ENCODE measurements around the gene ACP4. TPM values are rescaled to one million over a fixed set of nuclear protein-coding genes. Genes with fewer than 3 reads are reported as not detected.
"Not testable (repeated sequence)": the region's sequence is repeated elsewhere in the genome, so short reads cannot be mapped to it uniquely, and the experiment has no call there.

ACP4 gene
- not detected in 2 replicates for polyA plus RNA-seq (2011; rRNA removed)
- not detected in 2 replicates for polyA minus RNA-seq (2011; rRNA and poly(A)+ RNA removed)

- Histone ChIP-seq H3K4me3 (ENCODE audit: low read depth, low read length) (no peak within 1 kb of the TSS), H3K27ac (ENCODE audit: low read depth, low read length) (no peak within 1 kb of the TSS), H3K27me3 (ENCODE audit: control insufficient read depth, insufficient read depth, low read length) (no peaks in the 10 kb centered on the region), H3K9me3 (ENCODE audit: control insufficient read depth, insufficient read depth, low read length) (no peaks in the 10 kb centered on the region; the same call in 1 of the 2 replicates)
- ChIA-PET POLR2A (interaction anchor here (1.0 kb wide), 1 partner anchor 406 kb away, joined by 3 read pairs; the partner anchor contains the start of gene POLD1), CTCF (interaction anchor here (0.5 to 2.1 kb wide), 3 partner anchors 9 to 121 kb away, joined by 3 to 6 read pairs (median 4); no protein-coding TSS in a partner anchor)
- TF ChIP-seq, protein P1, sequence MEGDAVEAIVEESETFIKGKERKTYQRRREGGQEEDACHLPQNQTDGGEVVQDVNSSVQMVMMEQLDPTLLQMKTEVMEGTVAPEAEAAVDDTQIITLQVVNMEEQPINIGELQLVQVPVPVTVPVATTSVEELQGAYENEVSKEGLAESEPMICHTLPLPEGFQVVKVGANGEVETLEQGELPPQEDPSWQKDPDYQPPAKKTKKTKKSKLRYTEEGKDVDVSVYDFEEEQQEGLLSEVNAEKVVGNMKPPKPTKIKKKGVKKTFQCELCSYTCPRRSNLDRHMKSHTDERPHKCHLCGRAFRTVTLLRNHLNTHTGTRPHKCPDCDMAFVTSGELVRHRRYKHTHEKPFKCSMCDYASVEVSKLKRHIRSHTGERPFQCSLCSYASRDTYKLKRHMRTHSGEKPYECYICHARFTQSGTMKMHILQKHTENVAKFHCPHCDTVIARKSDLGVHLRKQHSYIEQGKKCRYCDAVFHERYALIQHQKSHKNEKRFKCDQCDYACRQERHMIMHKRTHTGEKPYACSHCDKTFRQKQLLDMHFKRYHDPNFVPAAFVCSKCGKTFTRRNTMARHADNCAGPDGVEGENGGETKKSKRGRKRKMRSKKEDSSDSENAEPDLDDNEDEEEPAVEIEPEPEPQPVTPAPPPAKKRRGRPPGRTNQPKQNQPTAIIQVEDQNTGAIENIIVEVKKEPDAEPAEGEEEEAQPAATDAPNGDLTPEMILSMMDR (IDR thresholded peaks at IDR 0.05; ENCODE audit: low read depth, low read length): no peak
- DNase-seq (ENCODE audit: low read depth, low spot score): no peak
Measured at GRCh38 chr19:50790396-50790795, at the start of gene ACP4. Gene ACP4 (plus strand): TSS chr19:50790415. CDS start chr19:50790415, 0 bp downstream.

GRCh38 chr19:50741179-50741933 is 48.9 kb upstream of the ACP4 start:
- no peak for DNase-seq (ENCODE audit: low read depth, low spot score)
- Histone ChIP-seq H3K27me3 (ENCODE audit: control insufficient read depth, insufficient read depth, low read length) (peaks cover 15% of the 10 kb centered on the region), H3K9me3 (ENCODE audit: control insufficient read depth, insufficient read depth, low read length) (no peaks in the 10 kb centered on the region), H3K27ac (ENCODE audit: low read depth, low read length) (no peak overlapping the region), H3K4me3 (ENCODE audit: low read depth, low read length) (no peak overlapping the region)
- POLR2A ChIA-PET: no interaction called here
- TF ChIP-seq, protein P1 (IDR thresholded peaks at IDR 0.05; ENCODE audit: low read depth, low read length): no peak
- CTCF ChIA-PET: no interaction called here

- ChIA-PET CTCF (no interaction called here), POLR2A (no interaction called here)
- Histone ChIP-seq H3K4me3 (ENCODE audit: low read depth, low read length) (no peak overlapping the region), H3K9me3 (ENCODE audit: control insufficient read depth, insufficient read depth, low read length) (no peaks in the 10 kb centered on the region), H3K27me3 (ENCODE audit: control insufficient read depth, insufficient read depth, low read length) (peaks cover 15% of the 10 kb centered on the region), H3K27ac (ENCODE audit: low read depth, low read length) (no peak overlapping the region)
- TF ChIP-seq, protein P1 (IDR thresholded peaks at IDR 0.05; ENCODE audit: low read depth, low read length): no peak
- no peak for DNase-seq (ENCODE audit: low read depth, low spot score)
Measured at GRCh38 chr19:50743537-50743936, 46.7 kb upstream of the ACP4 start.

DNA sequence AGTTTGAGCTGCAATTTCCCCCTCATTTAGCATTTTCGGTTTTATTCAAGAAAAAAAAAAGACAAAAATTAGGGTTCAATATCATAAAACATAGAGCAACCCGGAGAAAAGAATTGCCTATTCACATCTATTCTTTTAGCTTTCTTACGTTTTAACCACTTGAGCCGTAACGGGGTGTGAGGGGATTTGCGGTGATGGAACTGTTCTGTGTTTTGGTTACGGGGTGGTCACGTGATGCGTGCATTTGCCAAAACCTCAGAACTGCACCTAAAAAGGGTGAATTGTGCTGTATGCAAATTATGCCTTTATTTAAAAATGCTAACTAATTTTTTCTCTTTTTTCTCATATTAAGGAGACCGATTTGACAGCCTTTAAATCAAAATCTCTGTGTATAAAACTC is 45.0 kb upstream of the ACP4 start:
- no peak for DNase-seq (ENCODE audit: low read depth, low spot score)
- Histone ChIP-seq H3K9me3 (ENCODE audit: control insufficient read depth, insufficient read depth, low read length) (no peaks in the 10 kb centered on the region), H3K4me3 (ENCODE audit: low read depth, low read length) (no peak overlapping the region), H3K27me3 (ENCODE audit: control insufficient read depth, insufficient read depth, low read length) (peaks cover 6% of the 10 kb centered on the region), H3K27ac (ENCODE audit: low read depth, low read length) (no peak overlapping the region)
- ChIA-PET CTCF (interaction anchor here (0.9 kb wide), 1 partner anchor 20 kb away, joined by 3 read pairs; no protein-coding TSS in a partner anchor), POLR2A (no interaction called here)
- TF ChIP-seq, protein P1 (IDR thresholded peaks at IDR 0.05; ENCODE audit: low read depth, low read length): no peak

DNA sequence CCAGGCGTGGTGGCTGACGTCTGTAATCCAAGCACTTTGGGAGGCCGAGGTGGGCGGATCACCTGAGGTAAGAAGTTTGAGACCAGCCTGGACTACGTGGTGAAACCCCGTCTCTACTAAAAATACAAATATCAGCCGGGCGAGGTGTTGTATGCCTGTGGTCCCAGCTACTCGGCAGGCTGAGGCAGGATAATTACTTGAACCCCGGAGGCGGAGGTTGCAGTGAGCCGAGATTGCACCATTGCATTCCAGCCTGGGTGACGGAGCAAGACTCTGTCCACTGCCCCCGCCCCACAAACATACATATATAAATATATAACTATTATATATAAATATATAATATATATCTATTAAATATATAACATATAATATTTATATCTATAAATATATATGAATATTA is 43.1 kb upstream of the ACP4 start:
- H3K27ac ChIP-seq (ENCODE audit: low read depth, low read length); H3K4me3 ChIP-seq (ENCODE audit: low read depth, low read length); DNase-seq (ENCODE audit: low read depth, low spot score); H3K9me3 ChIP-seq (ENCODE audit: control insufficient read depth, insufficient read depth, low read length); CTCF ChIA-PET; H3K27me3 ChIP-seq (ENCODE audit: control insufficient read depth, insufficient read depth, low read length); POLR2A ChIA-PET: not testable (repeated sequence)

Measured in AG04450 (cell line).